Esophagus muscularis mucosa (tissue), 3 donors: ENCODE data around the gene NSMF.

Experiments used
- CTCF ChIP-seq, 3 experiments: fragments of 200-600 bp in 2 of 3; fragments of 450-650 bp in 1 of 3; sonication (generic) in 2 of 3; IDR thresholded peaks; one replicate each; pipeline ENCODE4 v1.5.1; 2017 to 2019; ENCODE audit warnings: antibody characterized with exemption in 3 of 3, mild to moderate bottlenecking in 2 of 3, moderate library complexity in 1 of 3
- POLR2A ChIP-seq: fragments of 450-650 bp; IDR thresholded peaks from one replicate; pipeline ENCODE4 v1.6.1; 2017; ENCODE audit warnings: antibody characterized with exemption, moderate library complexity, mild to moderate bottlenecking, low read depth

GRCh38 chr9:137428311-137428630 lies 30.9 kb downstream of the NSMF start:
- no peak for TF ChIP-seq CTCF (IDR thresholded peaks at IDR 0.05)
- TF ChIP-seq POLR2A: no peak
